Retinal pigment epithelial cell (primary cell): ENCODE data around the gene SMIM8.

ENCODE experiments used
- DNase-seq: peaks from one replicate; pipeline ENCODE4 v3.0.0-alpha.2; 2010; ENCODE audit warnings: low read depth
- H3K4me3 ChIP-seq: 2 replicates; pipeline ENCODE4 v1.5.1; 2011; ENCODE audit warnings: mild to moderate bottlenecking, low read length, control low read depth, moderate library complexity
- TF ChIP-seq, protein P1 (sequence below): conservative IDR thresholded peaks from 2 replicates; pipeline ENCODE4 v1.5.1; 2011; ENCODE audit warnings: low read depth, low read length, control low read depth, inconsistent platforms

The SMIM8 gene, protein sequence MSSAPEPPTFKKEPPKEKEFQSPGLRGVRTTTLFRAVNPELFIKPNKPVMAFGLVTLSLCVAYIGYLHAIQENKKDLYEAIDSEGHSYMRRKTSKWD

DNA sequence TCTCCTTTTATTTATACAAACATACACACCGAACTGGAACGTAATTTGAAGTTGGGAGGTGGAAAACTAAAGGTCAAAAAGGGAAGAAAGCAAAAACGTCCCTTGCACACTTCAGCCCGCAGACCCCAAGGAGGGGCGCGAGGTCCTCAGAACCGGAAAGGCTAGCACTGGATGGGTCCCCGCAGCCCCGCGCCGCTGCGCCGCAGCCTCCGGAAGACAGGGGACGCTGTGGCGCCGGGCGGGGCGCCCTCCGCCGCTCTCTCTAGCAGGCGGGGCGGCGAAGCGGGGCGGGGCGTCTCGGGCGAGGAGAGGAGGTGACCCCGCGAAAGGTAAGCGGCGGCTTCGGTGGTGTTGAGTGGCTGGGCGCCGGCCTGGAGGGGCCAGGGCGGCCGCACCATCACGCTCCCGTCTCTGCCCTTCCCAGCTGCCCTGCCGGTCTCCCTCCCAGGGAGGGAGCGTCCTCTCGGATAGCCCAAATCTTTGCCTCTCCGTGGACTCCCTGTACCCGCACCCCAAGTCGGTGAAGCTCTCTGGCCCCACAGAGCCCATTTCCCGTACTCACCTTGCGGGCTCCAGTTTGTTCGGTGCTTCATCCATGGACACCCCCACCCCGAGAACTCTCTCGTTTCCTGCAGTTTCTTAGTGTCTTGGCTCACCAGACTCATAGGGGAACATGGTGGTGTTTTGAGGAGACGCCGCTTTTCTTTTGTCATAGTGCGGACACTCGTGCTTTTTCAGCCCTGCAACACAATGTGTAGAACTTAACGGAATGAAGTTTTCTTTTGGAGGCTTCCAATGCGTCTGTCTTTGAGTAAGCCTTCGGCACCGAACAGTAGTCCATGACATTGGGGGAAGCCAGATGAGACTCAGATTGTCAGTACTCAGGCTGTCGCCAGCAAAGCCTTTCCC is at the start of gene SMIM8:
SMIM8 (plus strand) TSS at position 285 of the 909 bp plus-strand sequence. CDS start 14,444 bp downstream, outside the sequence.
- DNase-seq = no peak
- TF ChIP-seq, protein P1, sequence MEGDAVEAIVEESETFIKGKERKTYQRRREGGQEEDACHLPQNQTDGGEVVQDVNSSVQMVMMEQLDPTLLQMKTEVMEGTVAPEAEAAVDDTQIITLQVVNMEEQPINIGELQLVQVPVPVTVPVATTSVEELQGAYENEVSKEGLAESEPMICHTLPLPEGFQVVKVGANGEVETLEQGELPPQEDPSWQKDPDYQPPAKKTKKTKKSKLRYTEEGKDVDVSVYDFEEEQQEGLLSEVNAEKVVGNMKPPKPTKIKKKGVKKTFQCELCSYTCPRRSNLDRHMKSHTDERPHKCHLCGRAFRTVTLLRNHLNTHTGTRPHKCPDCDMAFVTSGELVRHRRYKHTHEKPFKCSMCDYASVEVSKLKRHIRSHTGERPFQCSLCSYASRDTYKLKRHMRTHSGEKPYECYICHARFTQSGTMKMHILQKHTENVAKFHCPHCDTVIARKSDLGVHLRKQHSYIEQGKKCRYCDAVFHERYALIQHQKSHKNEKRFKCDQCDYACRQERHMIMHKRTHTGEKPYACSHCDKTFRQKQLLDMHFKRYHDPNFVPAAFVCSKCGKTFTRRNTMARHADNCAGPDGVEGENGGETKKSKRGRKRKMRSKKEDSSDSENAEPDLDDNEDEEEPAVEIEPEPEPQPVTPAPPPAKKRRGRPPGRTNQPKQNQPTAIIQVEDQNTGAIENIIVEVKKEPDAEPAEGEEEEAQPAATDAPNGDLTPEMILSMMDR = peak; percentile 90
- peak within 1 kb of the TSS; percentile 99 for H3K4me3 ChIP-seq

DNA sequence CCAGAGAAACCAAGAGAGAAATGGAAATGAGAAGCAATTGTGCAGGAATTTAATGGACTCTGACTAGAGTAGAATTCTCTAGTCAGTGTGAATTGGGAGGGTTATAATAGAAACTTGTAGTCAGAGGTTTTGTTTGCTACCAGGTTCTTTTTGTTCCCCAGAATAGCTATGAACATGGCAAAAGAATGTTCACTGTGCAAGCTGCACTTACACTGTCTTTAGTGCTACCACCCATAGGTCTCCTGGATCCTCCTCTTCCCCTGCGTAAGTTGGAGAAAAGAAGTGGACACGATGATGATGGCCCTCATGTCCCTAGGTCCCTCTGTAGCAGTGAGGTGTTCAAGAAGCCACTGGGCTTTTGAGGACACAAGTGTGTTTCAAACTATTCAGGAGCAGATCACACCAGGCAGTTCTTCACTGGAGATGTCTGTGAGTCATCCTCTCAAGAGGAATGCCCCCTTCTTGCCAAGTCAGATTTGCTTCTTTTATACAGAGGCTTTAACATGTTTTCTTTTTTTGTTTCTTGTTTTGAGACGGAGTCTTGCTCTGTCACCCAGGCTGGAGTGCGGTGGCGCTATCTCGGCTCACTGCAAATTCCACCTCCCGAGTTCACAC is 47.6 kb upstream of the SMIM8 start:
- TF ChIP-seq, protein P1 = no peak
- DNase-seq = peak; percentile 17
- no peak overlapping the region for H3K4me3 ChIP-seq

DNA sequence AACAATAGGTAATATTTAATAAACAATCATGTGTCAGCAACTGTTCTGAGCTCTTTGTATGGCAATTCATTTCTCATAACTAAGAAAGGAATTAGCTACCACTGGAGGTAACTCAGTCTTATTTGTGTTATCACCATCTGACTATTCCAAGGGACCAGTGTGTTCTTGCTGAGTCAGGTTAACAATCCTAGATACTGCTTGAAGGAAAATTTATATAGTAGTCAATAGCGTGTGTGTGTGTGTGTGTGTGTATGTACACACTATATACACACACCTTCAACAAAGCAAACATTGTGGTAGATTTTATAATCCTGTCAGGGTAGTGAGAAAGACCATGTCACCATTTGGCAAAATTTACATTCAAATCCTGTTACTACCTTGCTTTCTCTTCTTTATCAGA is 45.8 kb upstream of the SMIM8 start:
- TF ChIP-seq, protein P1 = no peak
- no peak for DNase-seq

DNA sequence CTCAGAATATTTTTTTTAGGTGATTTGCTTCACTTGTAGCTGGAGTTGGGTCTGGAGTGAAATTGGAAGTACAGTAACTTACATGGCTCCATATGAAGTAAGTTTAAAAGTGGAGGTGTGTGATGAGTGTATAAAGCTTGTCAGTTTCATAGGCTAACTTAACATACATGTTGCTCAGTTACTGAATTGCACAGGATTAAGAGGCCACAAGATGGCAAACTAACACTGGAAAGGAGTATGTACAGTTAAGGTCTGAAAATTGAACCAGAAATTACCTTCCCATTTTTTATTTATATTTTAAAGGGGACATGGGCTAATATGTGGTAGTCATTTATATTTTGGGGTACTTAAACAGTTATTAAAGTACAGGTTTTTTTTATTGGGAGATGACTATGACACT is 45.3 kb upstream of the SMIM8 start:
- TF ChIP-seq, protein P1 = peak; percentile 41
- no peak for DNase-seq
- no peak overlapping the region for H3K4me3 ChIP-seq

More for the DNA sequence above, 45.8 kb upstream of the SMIM8 start:
- H3K4me3 ChIP-seq = no peak overlapping the region

DNA sequence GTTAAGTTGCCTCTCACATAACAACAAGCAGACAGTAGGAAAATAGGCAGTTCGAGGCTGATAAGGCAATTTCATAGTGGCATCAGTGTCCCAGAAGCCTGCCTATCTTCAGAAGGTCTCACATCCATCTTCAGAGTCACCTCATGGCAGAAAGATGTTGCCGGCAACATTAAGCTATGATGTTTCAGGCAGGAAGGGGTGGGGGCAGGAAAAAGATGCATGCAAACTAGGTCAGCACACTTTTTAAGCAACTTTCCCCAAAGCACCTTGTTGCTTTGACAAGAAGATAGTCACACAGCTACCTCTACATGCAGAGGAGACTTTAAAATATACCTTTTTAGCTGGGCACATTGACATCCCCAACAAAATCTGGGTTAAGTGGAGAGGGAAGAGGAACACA is 43.2 kb upstream of the SMIM8 start:
- DNase-seq = no peak
- TF ChIP-seq, protein P1 = no peak
- H3K4me3 ChIP-seq = no peak overlapping the region

DNA sequence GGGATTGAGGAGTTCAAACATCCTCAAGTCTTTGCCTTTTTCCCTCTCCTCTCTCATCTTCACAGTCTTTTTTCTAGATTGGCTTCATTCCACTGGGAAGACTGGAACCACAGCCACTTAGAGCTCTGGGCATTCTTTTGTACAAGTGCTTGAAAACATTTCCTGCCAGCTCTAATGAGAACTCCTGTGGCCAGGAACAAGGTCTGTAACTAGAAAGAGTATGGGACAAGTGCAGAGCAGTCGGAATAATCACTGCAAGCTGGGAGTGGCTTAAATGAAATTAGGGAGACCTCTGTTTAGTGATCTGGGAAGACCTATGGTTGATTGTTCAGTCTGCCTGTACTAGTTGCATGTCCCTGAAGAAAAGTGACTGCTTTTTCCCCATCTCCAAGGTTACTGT is 41.0 kb upstream of the SMIM8 start:
- DNase-seq = no peak

More for the DNA sequence above, 41.0 kb upstream of the SMIM8 start:
- TF ChIP-seq, protein P1 = no peak
- H3K4me3 ChIP-seq = no peak overlapping the region
